Panc1 (cell line): ENCODE results near the gene AP5S1. TPM values are rescaled to one million over a fixed set of nuclear protein-coding genes. Genes with fewer than 3 reads are reported as not detected.

Experiments used
- ATAC-seq: fragments of 200-7000 bp; cut with Tn5 transposase; 2 replicates; pipeline ENCODE4 v1.9.1; 2020; ENCODE audit warnings: mild to moderate bottlenecking, moderate library complexity
- BruUV-seq: library from RNA; stranded (reverse); fragments of 400-500 nt; replicated peaks from 2 replicates; lab custom pipeline; 2021; lab: Mats Ljungman, UMichigan
- CTCF ChIA-PET: fragments of 300-600 bp; sonication (Branson Sonifier 250); formaldehyde crosslinking; loops from one replicate; lab custom pipeline; 2022; ENCODE audit warnings: antibody characterized with exemption; lab: Charles Lee
- POLR2A ChIA-PET: fragments of 300-600 bp; sonication (Branson Sonifier 250); formaldehyde crosslinking; loops from one replicate; lab custom pipeline; 2022; ENCODE audit warnings: antibody characterized with exemption; lab: Charles Lee
- DNase-seq: peaks from one replicate; pipeline ENCODE4 v3.0.0-alpha.2; 2010; ENCODE audit warnings: low read depth, low spot score
- H3K27ac ChIP-seq: 2 replicates; pipeline ENCODE4 v1.5.1; 2011; ENCODE audit warnings: mild to moderate bottlenecking, low read length, inconsistent platforms
- H3K27me3 ChIP-seq: fragments of 200-500 bp; sonication (Bioruptor generic); 2 replicates; pipeline ENCODE4 v1.6.0; 2014; ENCODE audit warnings: low read length, inconsistent platforms; ENCODE audit not compliant: control insufficient read depth, insufficient read depth
- H3K36me3 ChIP-seq: fragments of 200-500 bp; sonication (Bioruptor generic); 2 replicates; pipeline ENCODE4 v1.5.1; 2014; ENCODE audit warnings: inconsistent platforms, mild to moderate bottlenecking, low read length, moderate library complexity; ENCODE audit not compliant: control insufficient read depth, insufficient read depth
- H3K4me1 ChIP-seq: 2 replicates; pipeline ENCODE4 v1.5.1; 2011; ENCODE audit warnings: inconsistent platforms, mild to moderate bottlenecking, low read length, moderate library complexity; ENCODE audit not compliant: control insufficient read depth, insufficient read depth
- H3K4me3 ChIP-seq, 2 experiments: 2 replicates each; pipeline ENCODE4 v1.5.1; 2011 to 2012; ENCODE audit warnings: low read depth in 2 of 2, low read length in 2 of 2, mild to moderate bottlenecking in 2 of 2, inconsistent platforms in 1 of 2, moderate library complexity in 1 of 2
- H3K9me3 ChIP-seq: fragments of 200-500 bp; sonication (Bioruptor generic); 2 replicates; pipeline ENCODE4 v1.5.1; 2014; ENCODE audit warnings: low read depth, mild to moderate bottlenecking, inconsistent platforms, low read length, moderate library complexity; ENCODE audit not compliant: control insufficient read depth, insufficient read depth
- POLR2AphosphoS5 ChIP-seq: IDR thresholded peaks from 2 replicates; pipeline ENCODE4 v1.6.1; 2012; ENCODE audit warnings: mild to moderate bottlenecking, low read depth, low read length, moderate library complexity
- SIN3A ChIP-seq: IDR thresholded peaks from 2 replicates; pipeline ENCODE4 v1.6.1; 2012; ENCODE audit warnings: low read depth, mild to moderate bottlenecking, low read length, moderate library complexity, borderline replicate concordance; ENCODE audit not compliant: insufficient read depth
- TCF7L2 ChIP-seq: IDR thresholded peaks from 2 replicates; pipeline ENCODE4 v1.6.1; 2011; ENCODE audit warnings: mild to moderate bottlenecking, low read depth, low read length, inconsistent platforms
- in situ Hi-C: cut with HindIII; loops from 2 replicates; pipeline ENCODE4 v1.10.0; 2016; ENCODE audit warnings: low sequenced_read_pairs, low pct_unique_long_range_greater_than_20kb
- intact Hi-C: fragments of 100-400 bp; cut with micrococcal nuclease; formaldehyde crosslinking; loops from one replicate; pipeline ENCODE4 v1.10.0; 2022; ENCODE audit not compliant: unreplicated experiment
- total RNA-seq: library from RNA; stranded (reverse); gene quantifications from one replicate; pipeline ENCODE4 v1.2.1, GENCODE V29; 2021; ENCODE audit not compliant: unreplicated experiment
- TF ChIP-seq, protein P1 (sequence below), 2 experiments: IDR thresholded peaks; 2 replicates each; pipeline ENCODE4 v1.6.1; 2011 to 2012; ENCODE audit warnings: low read depth in 2 of 2, control low read depth in 1 of 2, low read length in 1 of 2, mild to moderate bottlenecking in 1 of 2, moderate library complexity in 1 of 2; ENCODE audit not compliant: insufficient read depth in 1 of 2
- TF ChIP-seq, protein P2 (sequence below): fragments of 450-650 bp; IDR thresholded peaks from 2 replicates; pipeline ENCODE4 v1.5.1; 2017; ENCODE audit warnings: mild to moderate bottlenecking

Gene AP5S1
- total RNA-seq, 1 experiment from 2014 or later = 23.1 TPM

DNA sequence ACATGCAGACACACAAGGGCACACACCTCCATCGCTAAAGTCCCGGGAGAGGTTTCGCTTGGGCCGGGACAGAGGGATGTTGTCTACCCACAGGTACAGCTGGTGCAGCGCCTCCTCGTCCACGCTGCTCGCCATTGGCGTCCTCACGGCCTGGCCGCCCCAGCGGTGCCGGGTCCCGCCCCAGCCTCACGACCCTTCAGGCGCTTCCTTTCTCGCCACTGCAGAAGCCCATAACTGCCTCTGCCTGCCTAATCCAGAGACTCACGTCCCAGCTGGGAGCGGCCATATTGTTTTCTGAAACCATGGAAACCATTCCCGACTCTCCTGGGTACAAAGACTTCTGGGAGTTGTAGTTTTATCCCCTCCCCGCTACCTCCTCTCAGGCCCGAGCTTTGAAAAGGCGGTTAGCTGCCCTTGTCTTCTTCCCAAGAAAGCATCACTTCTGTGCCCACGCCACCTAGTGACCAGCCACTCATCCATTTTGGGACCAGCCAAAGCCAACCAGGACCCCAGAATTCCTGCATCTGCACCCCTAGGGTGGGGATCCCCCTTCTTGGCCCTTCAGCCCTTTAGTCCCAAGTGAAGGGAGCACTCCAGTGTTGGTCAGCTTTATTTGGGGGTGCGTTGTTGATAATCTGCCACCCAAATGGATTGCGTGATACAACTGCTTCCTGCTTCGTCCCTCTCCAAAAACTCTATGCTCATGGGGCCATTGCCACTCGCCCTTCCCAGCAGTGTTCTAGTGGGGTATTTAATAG lies 39.0 kb upstream of the AP5S1 start, which contains the start of gene SPEF1:
Gene SPEF1, minus strand, starts transcription at position 296 of the 758 bp plus-strand sequence. Its CDS starts 161 bp downstream, at position 135.
- POLR2A ChIA-PET = interaction anchor here (0.5 to 0.7 kb wide), 2 partner anchors 39 to 77 kb away, joined by 3 to 9 read pairs; partner anchors contain the start of gene AP5S1
- peak; percentile 88 for ATAC-seq
- BruUV-seq = no TSS peak
- TF ChIP-seq TCF7L2 (peak; percentile 50; the same call in 1 of the 2 replicates), SIN3A (peak; percentile 94), POLR2AphosphoS5 (peak; percentile 94)
- TF ChIP-seq, protein P1, sequence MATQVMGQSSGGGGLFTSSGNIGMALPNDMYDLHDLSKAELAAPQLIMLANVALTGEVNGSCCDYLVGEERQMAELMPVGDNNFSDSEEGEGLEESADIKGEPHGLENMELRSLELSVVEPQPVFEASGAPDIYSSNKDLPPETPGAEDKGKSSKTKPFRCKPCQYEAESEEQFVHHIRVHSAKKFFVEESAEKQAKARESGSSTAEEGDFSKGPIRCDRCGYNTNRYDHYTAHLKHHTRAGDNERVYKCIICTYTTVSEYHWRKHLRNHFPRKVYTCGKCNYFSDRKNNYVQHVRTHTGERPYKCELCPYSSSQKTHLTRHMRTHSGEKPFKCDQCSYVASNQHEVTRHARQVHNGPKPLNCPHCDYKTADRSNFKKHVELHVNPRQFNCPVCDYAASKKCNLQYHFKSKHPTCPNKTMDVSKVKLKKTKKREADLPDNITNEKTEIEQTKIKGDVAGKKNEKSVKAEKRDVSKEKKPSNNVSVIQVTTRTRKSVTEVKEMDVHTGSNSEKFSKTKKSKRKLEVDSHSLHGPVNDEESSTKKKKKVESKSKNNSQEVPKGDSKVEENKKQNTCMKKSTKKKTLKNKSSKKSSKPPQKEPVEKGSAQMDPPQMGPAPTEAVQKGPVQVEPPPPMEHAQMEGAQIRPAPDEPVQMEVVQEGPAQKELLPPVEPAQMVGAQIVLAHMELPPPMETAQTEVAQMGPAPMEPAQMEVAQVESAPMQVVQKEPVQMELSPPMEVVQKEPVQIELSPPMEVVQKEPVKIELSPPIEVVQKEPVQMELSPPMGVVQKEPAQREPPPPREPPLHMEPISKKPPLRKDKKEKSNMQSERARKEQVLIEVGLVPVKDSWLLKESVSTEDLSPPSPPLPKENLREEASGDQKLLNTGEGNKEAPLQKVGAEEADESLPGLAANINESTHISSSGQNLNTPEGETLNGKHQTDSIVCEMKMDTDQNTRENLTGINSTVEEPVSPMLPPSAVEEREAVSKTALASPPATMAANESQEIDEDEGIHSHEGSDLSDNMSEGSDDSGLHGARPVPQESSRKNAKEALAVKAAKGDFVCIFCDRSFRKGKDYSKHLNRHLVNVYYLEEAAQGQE (IDR thresholded peaks at IDR 0.05; ENCODE audit: insufficient read depth in 1 of 2, low read depth in 2 of 2, low read length in 1 of 2) = no peak
- TF ChIP-seq, protein P2, sequence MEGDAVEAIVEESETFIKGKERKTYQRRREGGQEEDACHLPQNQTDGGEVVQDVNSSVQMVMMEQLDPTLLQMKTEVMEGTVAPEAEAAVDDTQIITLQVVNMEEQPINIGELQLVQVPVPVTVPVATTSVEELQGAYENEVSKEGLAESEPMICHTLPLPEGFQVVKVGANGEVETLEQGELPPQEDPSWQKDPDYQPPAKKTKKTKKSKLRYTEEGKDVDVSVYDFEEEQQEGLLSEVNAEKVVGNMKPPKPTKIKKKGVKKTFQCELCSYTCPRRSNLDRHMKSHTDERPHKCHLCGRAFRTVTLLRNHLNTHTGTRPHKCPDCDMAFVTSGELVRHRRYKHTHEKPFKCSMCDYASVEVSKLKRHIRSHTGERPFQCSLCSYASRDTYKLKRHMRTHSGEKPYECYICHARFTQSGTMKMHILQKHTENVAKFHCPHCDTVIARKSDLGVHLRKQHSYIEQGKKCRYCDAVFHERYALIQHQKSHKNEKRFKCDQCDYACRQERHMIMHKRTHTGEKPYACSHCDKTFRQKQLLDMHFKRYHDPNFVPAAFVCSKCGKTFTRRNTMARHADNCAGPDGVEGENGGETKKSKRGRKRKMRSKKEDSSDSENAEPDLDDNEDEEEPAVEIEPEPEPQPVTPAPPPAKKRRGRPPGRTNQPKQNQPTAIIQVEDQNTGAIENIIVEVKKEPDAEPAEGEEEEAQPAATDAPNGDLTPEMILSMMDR = peak; percentile 90
- no peaks in the 10 kb centered on the region for H3K27me3 ChIP-seq
- DNase-seq = peak; percentile 91
- CTCF ChIA-PET = interaction anchor here (0.6 to 1.6 kb wide), 8 partner anchors 14 to 104 kb away, joined by 3 to 9 read pairs (median 4); partner anchors contain the start of genes ADISSP and AP5S1
- no peaks in the 10 kb centered on the region for H3K9me3 ChIP-seq
- peak within 1 kb of the TSS; percentile 48 to 58 for H3K4me3 ChIP-seq
- in situ Hi-C loops (no loop called here), intact Hi-C loops (loop anchor here (1.0 kb wide), 1 partner anchor 28 kb away; no protein-coding TSS in a partner anchor)
- H3K36me3 ChIP-seq = no peaks in the 10 kb centered on the region
- peaks cover 17% of the 10 kb centered on the region for H3K4me1 ChIP-seq
- no peak within 1 kb of the TSS for H3K27ac ChIP-seq

DNA sequence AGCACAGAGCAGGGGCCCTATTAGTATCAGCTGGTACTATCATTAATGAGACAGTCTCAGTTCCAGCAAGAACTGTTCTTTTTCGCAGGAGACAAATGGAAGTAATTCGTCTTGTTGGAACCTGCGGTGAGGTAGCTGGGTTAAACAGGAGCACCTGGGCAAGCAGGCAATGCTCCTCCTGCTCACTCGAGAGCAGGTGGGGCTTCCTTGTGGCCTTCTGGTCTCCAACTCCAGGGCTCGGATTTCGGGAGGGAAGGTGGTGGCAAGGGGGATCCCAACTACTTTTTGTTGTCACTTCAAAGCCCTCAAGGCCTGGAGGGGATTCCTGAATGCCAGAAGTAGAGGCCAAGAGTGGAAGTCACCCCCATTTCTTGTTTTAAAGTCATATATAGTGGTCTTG lies 37.8 kb upstream of the AP5S1 start:
- H3K27me3 ChIP-seq = no peaks in the 10 kb centered on the region
- CTCF ChIA-PET = interaction anchor here (0.9 kb wide), 1 partner anchor 72 kb away, joined by 3 read pairs; no protein-coding TSS in a partner anchor
- no peaks in the 10 kb centered on the region for H3K36me3 ChIP-seq
- no peak overlapping the region for H3K27ac ChIP-seq
- POLR2A ChIA-PET = no interaction called here
- TF ChIP-seq, protein P1 (IDR thresholded peaks at IDR 0.05; ENCODE audit: insufficient read depth in 1 of 2, low read depth in 2 of 2, low read length in 1 of 2) = no peak
- no peak for TF ChIP-seq SIN3A
- TF ChIP-seq, protein P2 = no peak
- TF ChIP-seq TCF7L2 = no peak
- no peak for TF ChIP-seq POLR2AphosphoS5
- intact Hi-C loops = no loop called here
- H3K4me3 ChIP-seq = no peak overlapping the region
- no peak for ATAC-seq
- H3K9me3 ChIP-seq = no peaks in the 10 kb centered on the region
- DNase-seq = no peak
- peaks cover 24% of the 10 kb centered on the region for H3K4me1 ChIP-seq
- in situ Hi-C loops = no loop called here
- BruUV-seq = no TSS peak
